ENCODE data around the gene ETV6. TPM values are rescaled to one million over a fixed set of nuclear protein-coding genes. Genes with fewer than 3 reads are reported as not detected.

The ETV6 gene
- total RNA-seq, 2 experiments from 2014 or later, result 28.5 to 30.2 TPM

DNA sequence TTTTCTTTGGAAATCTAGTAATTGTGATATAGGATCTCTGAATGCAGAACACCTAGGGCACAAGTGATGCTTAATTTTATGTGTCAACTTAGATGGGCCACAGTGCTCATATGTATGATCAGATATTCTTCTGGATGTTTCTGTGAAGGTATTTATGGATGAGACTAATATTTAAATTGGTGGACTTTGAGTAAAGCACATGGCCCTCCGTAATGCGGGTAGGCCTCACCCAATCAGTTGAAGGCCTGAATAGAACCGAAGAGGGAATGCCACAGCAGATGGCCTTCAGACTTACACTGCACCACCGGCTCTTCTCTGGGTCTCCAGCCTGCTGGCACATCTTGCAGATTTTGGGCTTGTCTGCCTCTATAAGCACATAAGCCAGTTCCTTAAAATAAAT is 60.0 kb downstream of the ETV6 start:
- POLR2A ChIA-PET, result no interaction called here

DNA sequence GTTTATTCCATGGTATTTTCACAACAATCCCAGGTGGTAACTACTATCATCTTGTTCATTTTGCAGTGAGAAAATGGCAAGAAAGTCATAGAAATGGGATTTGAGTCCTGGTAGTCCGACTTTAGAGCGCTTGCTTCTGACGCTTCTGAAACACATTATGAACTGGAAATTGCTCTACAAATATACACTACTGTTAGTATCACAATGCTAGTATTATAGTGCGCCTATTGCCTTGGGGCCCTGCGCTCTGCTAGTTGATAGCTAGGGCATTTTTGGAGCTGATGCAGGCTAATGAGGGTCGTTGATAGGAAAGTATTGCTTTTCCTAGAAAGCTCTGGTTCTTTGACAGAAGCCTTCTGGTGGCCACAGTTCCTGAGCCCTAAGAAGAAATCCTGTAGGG is 61.0 kb downstream of the ETV6 start:
- DNase-seq, result no peak
- Mint-ChIP-seq H3K27me3 (no peaks in the 10 kb centered on the region), H3K4me3 (no peak overlapping the region), H3K36me3 (ENCODE audit: low read depth) (peaks cover 16% of the 10 kb centered on the region), H3K9me3 (no peaks in the 10 kb centered on the region), H3K27ac (no peak overlapping the region), H3K4me1 (ENCODE audit: low read depth) (peaks cover 21% of the 10 kb centered on the region)
- Histone ChIP-seq H3K27me3 (ENCODE audit: control insufficient read depth in 1 of 2, insufficient read depth in 2 of 2, low read length in 2 of 2) (no peaks in the 10 kb centered on the region), H3K27ac (ENCODE audit: low read depth in 1 of 2, low read length in 2 of 2) (no peak overlapping the region), H3K4me1 (ENCODE audit: insufficient read depth, low read length) (peaks cover 2% of the 10 kb centered on the region), H3K4me3 (ENCODE audit: low read length) (no peak overlapping the region), H3K36me3 (ENCODE audit: insufficient read depth, low read length) (peaks cover 3% of the 10 kb centered on the region), H3K9me3 (ENCODE audit: control insufficient read depth in 1 of 2, insufficient read depth in 1 of 2, low read length in 2 of 2) (no peaks in the 10 kb centered on the region)
- intact Hi-C loops (cut with DNase I, micrococcal nuclease), result no loop called here
- ChIA-PET POLR2A (interaction anchor here (1.0 kb wide), 1 partner anchor 16 kb away, joined by 4 read pairs; no protein-coding TSS in a partner anchor), CTCF (no interaction called here)
- TF ChIP-seq, protein P1, sequence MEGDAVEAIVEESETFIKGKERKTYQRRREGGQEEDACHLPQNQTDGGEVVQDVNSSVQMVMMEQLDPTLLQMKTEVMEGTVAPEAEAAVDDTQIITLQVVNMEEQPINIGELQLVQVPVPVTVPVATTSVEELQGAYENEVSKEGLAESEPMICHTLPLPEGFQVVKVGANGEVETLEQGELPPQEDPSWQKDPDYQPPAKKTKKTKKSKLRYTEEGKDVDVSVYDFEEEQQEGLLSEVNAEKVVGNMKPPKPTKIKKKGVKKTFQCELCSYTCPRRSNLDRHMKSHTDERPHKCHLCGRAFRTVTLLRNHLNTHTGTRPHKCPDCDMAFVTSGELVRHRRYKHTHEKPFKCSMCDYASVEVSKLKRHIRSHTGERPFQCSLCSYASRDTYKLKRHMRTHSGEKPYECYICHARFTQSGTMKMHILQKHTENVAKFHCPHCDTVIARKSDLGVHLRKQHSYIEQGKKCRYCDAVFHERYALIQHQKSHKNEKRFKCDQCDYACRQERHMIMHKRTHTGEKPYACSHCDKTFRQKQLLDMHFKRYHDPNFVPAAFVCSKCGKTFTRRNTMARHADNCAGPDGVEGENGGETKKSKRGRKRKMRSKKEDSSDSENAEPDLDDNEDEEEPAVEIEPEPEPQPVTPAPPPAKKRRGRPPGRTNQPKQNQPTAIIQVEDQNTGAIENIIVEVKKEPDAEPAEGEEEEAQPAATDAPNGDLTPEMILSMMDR (IDR thresholded peaks at IDR 0.05), result no peak
- ATAC-seq (ENCODE audit: poor library complexity), result no peak

More for the DNA sequence above, 60.0 kb downstream of the ETV6 start:
- intact Hi-C loops (cut with DNase I, micrococcal nuclease), result no loop called here
- H3K4me1 ChIP-seq (ENCODE audit: insufficient read depth, low read length), result peaks cover 2% of the 10 kb centered on the region
- ATAC-seq (ENCODE audit: poor library complexity) (no peak), DNase-seq (no peak)
- H3K27me3 Mint-ChIP-seq, result no peaks in the 10 kb centered on the region
- H3K36me3 Mint-ChIP-seq (ENCODE audit: low read depth), result peaks cover 6% of the 10 kb centered on the region
- CTCF ChIA-PET, result no interaction called here
- no peaks in the 10 kb centered on the region for H3K27me3 ChIP-seq (ENCODE audit: control insufficient read depth in 1 of 2, insufficient read depth in 2 of 2, low read length in 2 of 2)
- H3K9me3 ChIP-seq (ENCODE audit: control insufficient read depth in 1 of 2, insufficient read depth in 1 of 2, low read length in 2 of 2), result no peaks in the 10 kb centered on the region
- no peaks in the 10 kb centered on the region for H3K9me3 Mint-ChIP-seq
- H3K4me1 Mint-ChIP-seq (ENCODE audit: low read depth), result peaks cover 18% of the 10 kb centered on the region
- TF ChIP-seq, protein P1 (IDR thresholded peaks at IDR 0.05), result no peak
- no peak overlapping the region for H3K4me3 Mint-ChIP-seq
- no peaks in the 10 kb centered on the region for H3K36me3 ChIP-seq (ENCODE audit: insufficient read depth, low read length)
- no peak overlapping the region for H3K27ac ChIP-seq (ENCODE audit: low read depth in 1 of 2, low read length in 2 of 2)
- H3K4me3 ChIP-seq (ENCODE audit: low read length), result no peak overlapping the region
- H3K27ac Mint-ChIP-seq, result peak overlapping the region; percentile 28

DNA sequence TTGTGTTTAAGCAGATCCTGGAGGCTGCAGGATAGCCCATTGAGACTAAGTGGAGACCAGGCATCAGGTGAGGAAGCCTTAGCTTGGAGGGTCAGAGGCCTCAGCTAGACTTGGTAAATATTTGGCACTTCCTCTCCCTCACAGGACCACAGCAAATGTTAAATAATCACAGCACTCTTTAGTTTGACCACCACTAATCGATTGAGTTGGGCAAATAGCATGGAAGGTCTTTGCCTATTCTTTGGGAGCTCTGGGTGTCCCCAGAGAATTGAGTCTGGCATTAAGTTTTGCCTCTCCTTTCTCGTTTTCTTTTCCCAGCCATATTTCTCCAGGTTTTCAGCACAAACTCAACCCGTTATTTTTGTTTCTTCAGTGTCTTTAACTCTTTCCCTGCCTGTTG is 61.4 kb downstream of the ETV6 start:
- no peaks in the 10 kb centered on the region for H3K9me3 Mint-ChIP-seq
- Histone ChIP-seq H3K4me3 (ENCODE audit: low read length) (no peak overlapping the region), H3K36me3 (ENCODE audit: insufficient read depth, low read length) (peaks cover 3% of the 10 kb centered on the region), H3K27me3 (ENCODE audit: control insufficient read depth in 1 of 2, insufficient read depth in 2 of 2, low read length in 2 of 2) (no peaks in the 10 kb centered on the region), H3K9me3 (ENCODE audit: control insufficient read depth in 1 of 2, insufficient read depth in 1 of 2, low read length in 2 of 2) (no peaks in the 10 kb centered on the region), H3K4me1 (ENCODE audit: insufficient read depth, low read length) (peaks cover 2% of the 10 kb centered on the region), H3K27ac (ENCODE audit: low read depth in 1 of 2, low read length in 2 of 2) (no peak overlapping the region)
- TF ChIP-seq, protein P1 (IDR thresholded peaks at IDR 0.05), result no peak
- H3K27ac Mint-ChIP-seq, result no peak overlapping the region
- H3K27me3 Mint-ChIP-seq, result no peaks in the 10 kb centered on the region
- peaks cover 21% of the 10 kb centered on the region for H3K4me1 Mint-ChIP-seq (ENCODE audit: low read depth)
- CTCF ChIA-PET, result no interaction called here
- POLR2A ChIA-PET, result interaction anchor here (1.0 kb wide), 1 partner anchor 16 kb away, joined by 4 read pairs; no protein-coding TSS in a partner anchor
- intact Hi-C loops (cut with DNase I, micrococcal nuclease), result no loop called here
- no peak for DNase-seq
- no peak for ATAC-seq (ENCODE audit: poor library complexity)
- no peak overlapping the region for H3K4me3 Mint-ChIP-seq
- peaks cover 19% of the 10 kb centered on the region for H3K36me3 Mint-ChIP-seq (ENCODE audit: low read depth)
